Mesenchymal stem cell (in vitro differentiated cells and primary cell): ENCODE measurements around the gene CCDC120.

Experiments
- DNase-seq: peaks from one replicate; pipeline ENCODE4 v3.0.0-alpha.2; 2013
- H2AFZ ChIP-seq: one replicate; pipeline ENCODE4 v1.6.1; 2013; ENCODE audit warnings: low read depth, mild to moderate bottlenecking, control low read depth, inconsistent platforms, low read length, moderate library complexity
- H2AK5ac ChIP-seq: 2 replicates; pipeline ENCODE4 v1.6.1; 2013; ENCODE audit warnings: low read length, moderate library complexity, mild to moderate bottlenecking, inconsistent platforms; ENCODE audit not compliant: severe bottlenecking
- H2BK120ac ChIP-seq: one replicate; pipeline ENCODE4 v1.6.1; 2013; ENCODE audit warnings: low read depth, mild to moderate bottlenecking, inconsistent platforms, low read length, moderate library complexity
- H2BK12ac ChIP-seq, 2 experiments: one replicate each; pipeline ENCODE4 v1.6.1; 2013; ENCODE audit warnings: inconsistent platforms in 2 of 2, low read length in 2 of 2, mild to moderate bottlenecking in 2 of 2, moderate library complexity in 2 of 2, control low read depth in 1 of 2
- H2BK15ac ChIP-seq: one replicate; pipeline ENCODE4 v1.6.1; 2013; ENCODE audit warnings: mild to moderate bottlenecking, low read depth, inconsistent platforms; ENCODE audit not compliant: poor library complexity, severe bottlenecking
- H2BK5ac ChIP-seq: 2 replicates; pipeline ENCODE4 v1.6.1; 2013; ENCODE audit warnings: low read depth, mild to moderate bottlenecking, low read length, control low read depth, inconsistent platforms; ENCODE audit not compliant: poor library complexity, severe bottlenecking
- H3K14ac ChIP-seq, 2 experiments: one replicate each; pipeline ENCODE4 v1.6.1; 2013; ENCODE audit warnings: inconsistent platforms in 2 of 2, low read length in 2 of 2, control low read depth in 1 of 2, mild to moderate bottlenecking in 1 of 2, moderate library complexity in 1 of 2
- H3K18ac ChIP-seq, 2 experiments: one replicate each; pipeline ENCODE4 v1.6.1; 2013; ENCODE audit warnings: inconsistent platforms in 2 of 2, low read length in 2 of 2, control low read depth in 1 of 2, low read depth in 1 of 2, mild to moderate bottlenecking in 1 of 2
- H3K23ac ChIP-seq, 2 experiments: one replicate each; pipeline ENCODE4 v1.6.1; 2013; ENCODE audit warnings: inconsistent platforms in 2 of 2, low read length in 2 of 2, mild to moderate bottlenecking in 2 of 2, moderate library complexity in 2 of 2, control low read depth in 1 of 2
- H3K27ac ChIP-seq: 2 replicates; pipeline ENCODE4 v1.5.1; 2013; ENCODE audit warnings: mild to moderate bottlenecking, moderate library complexity, low read length, control low read depth, inconsistent platforms; ENCODE audit not compliant: poor library complexity, severe bottlenecking
- H3K27me3 ChIP-seq, 2 experiments: 2 replicates each; pipeline versions ENCODE4 v1.6.1 to v1.7.0; 2013; ENCODE audit warnings: low read length in 2 of 2, mild to moderate bottlenecking in 2 of 2, moderate library complexity in 2 of 2, control low read depth in 1 of 2, inconsistent platforms in 1 of 2; ENCODE audit not compliant: control insufficient read depth in 1 of 2, insufficient read depth in 1 of 2
- H3K36me3 ChIP-seq, 2 experiments: 2 replicates each; pipeline versions ENCODE4 v1.6.1 to v1.7.0; 2013; ENCODE audit warnings: low read length in 2 of 2, control low read depth in 1 of 2, inconsistent platforms in 1 of 2, low read depth in 1 of 2, mild to moderate bottlenecking in 1 of 2; ENCODE audit not compliant: insufficient read depth in 2 of 2, control insufficient read depth in 1 of 2
- H3K4ac ChIP-seq, 2 experiments: one replicate each; pipeline ENCODE4 v1.6.1; 2013; ENCODE audit warnings: inconsistent platforms in 2 of 2, low read length in 2 of 2, mild to moderate bottlenecking in 2 of 2, moderate library complexity in 2 of 2, control low read depth in 1 of 2, low read depth in 1 of 2
- H3K4me1 ChIP-seq: 2 replicates; pipeline ENCODE4 v1.6.1; 2013; ENCODE audit warnings: low read depth, low read length, control low read depth; ENCODE audit not compliant: control insufficient read depth, insufficient read depth
- H3K4me2 ChIP-seq: 2 replicates; pipeline ENCODE4 v1.6.1; 2013; ENCODE audit warnings: low read length, mild to moderate bottlenecking, inconsistent platforms; ENCODE audit not compliant: poor library complexity, severe bottlenecking
- H3K4me3 ChIP-seq, 2 experiments: 2 replicates each; pipeline versions ENCODE4 v1.5.1 to v1.7.0; 2013; ENCODE audit warnings: low read length in 2 of 2, mild to moderate bottlenecking in 2 of 2, control low read depth in 1 of 2, low read depth in 1 of 2; ENCODE audit not compliant: insufficient read depth in 1 of 2
- H3K79me1 ChIP-seq: replicated peaks from 2 replicates; pipeline ENCODE4 v1.6.1; 2013; ENCODE audit warnings: mild to moderate bottlenecking, control low read depth, low read length, inconsistent platforms; ENCODE audit not compliant: poor library complexity, severe bottlenecking
- H3K9ac ChIP-seq: 2 replicates; pipeline ENCODE4 v1.7.0; 2013; ENCODE audit warnings: mild to moderate bottlenecking, low read length, moderate library complexity
- H3K9me3 ChIP-seq: 2 replicates; pipeline ENCODE4 v1.7.0; 2013; ENCODE audit warnings: mild to moderate bottlenecking, low read length; ENCODE audit not compliant: control insufficient read depth
- H4K8ac ChIP-seq: one replicate; pipeline ENCODE4 v1.6.1; 2013; ENCODE audit warnings: inconsistent platforms, mild to moderate bottlenecking, low read length, moderate library complexity
- H4K91ac ChIP-seq: one replicate; pipeline ENCODE4 v1.6.1; 2013; ENCODE audit warnings: mild to moderate bottlenecking, low read length, inconsistent platforms
- WGBS: methylation state at CpG from one replicate; pipeline ENCODE4 v1.1.7; 2013; ENCODE audit warnings: mixed read lengths; 5-methylcytosine and 5-hydroxymethylcytosine counted together

Gene CCDC120

GRCh38 chrX:49043987-49044281 is 14.9 kb upstream of the CCDC120 start:
- H2AFZ ChIP-seq = peak overlapping the region; percentile 86
- peak overlapping the region in 1 of 2 experiments; percentile 62 for H3K18ac ChIP-seq
- H3K4me1 ChIP-seq = peaks cover 5% of the 10 kb centered on the region
- peak overlapping the region; percentile 69 for H4K8ac ChIP-seq
- H2BK120ac ChIP-seq = no peak overlapping the region
- peaks cover 5 to 7% of the 10 kb centered on the region in 2 experiments for H3K36me3 ChIP-seq
- no peaks in the 10 kb centered on the region for H3K9me3 ChIP-seq
- DNase-seq = no peak
- no peak overlapping the region for H3K4ac ChIP-seq
- no peak overlapping the region for H2BK5ac ChIP-seq
- peak overlapping the region in 1 of 2 experiments; percentile 63 for H2BK12ac ChIP-seq
- H2AK5ac ChIP-seq = no peak overlapping the region
- peak overlapping the region in 1 of 2 experiments; percentile 57 for H3K4me3 ChIP-seq
- WGBS = 32% methylated on average over 13 of the region's 13 CpGs
- no peak overlapping the region for H3K14ac ChIP-seq
- H2BK15ac ChIP-seq = no peak overlapping the region
- no peak overlapping the region for H3K23ac ChIP-seq
- H3K79me1 ChIP-seq = no peaks in the 10 kb centered on the region
- H3K4me2 ChIP-seq = peak overlapping the region; percentile 34
- peaks cover 0 to 4% of the 10 kb centered on the region in 2 experiments for H3K27me3 ChIP-seq
- H3K9ac ChIP-seq = peak overlapping the region; percentile 78
- H4K91ac ChIP-seq = no peak overlapping the region
- H3K27ac ChIP-seq = peak overlapping the region; percentile 47

GRCh38 chrX:49053223-49054072 is 5.4 kb upstream of the CCDC120 start:
- Histone ChIP-seq H3K79me1 (peaks cover 5% of the 10 kb centered on the region), H2BK120ac (peak overlapping the region; percentile 43), H3K4ac (peak overlapping the region in 1 of 2 experiments; percentile 16), H2BK12ac (no peak overlapping the region), H3K27me3 (peaks cover 0 to 12% of the 10 kb centered on the region in 2 experiments), H2AFZ (peak overlapping the region; percentile 47), H3K4me2 (peak overlapping the region; percentile 52), H4K91ac (peak overlapping the region; percentile 89), H3K27ac (no peak overlapping the region), H2BK15ac (peak overlapping the region; percentile 48), H2AK5ac (no peak overlapping the region), H3K9ac (peak overlapping the region; percentile 69), H3K9me3 (peaks cover 5% of the 10 kb centered on the region), H2BK5ac (peak overlapping the region; percentile 19), H3K4me3 (peak overlapping the region; percentile 70 to 75), H4K8ac (peak overlapping the region; percentile 77), H3K14ac (peak overlapping the region in 1 of 2 experiments; percentile 87), H3K36me3 (no peaks in the 10 kb centered on the region), H3K18ac (peak overlapping the region; percentile 91 to 94), H3K4me1 (peaks cover 2% of the 10 kb centered on the region), H3K23ac (no peak overlapping the region)
- peak; percentile 68 for DNase-seq
- 10% methylated on average over 12 of the region's 79 CpGs for WGBS

GRCh38 chrX:49054073-49054762 is 4.6 kb upstream of the CCDC120 start:
- peak overlapping the region in 1 of 2 experiments; percentile 91 for H3K18ac ChIP-seq

GRCh38 chrX:49059201-49059600 is 402 bp downstream of the CCDC120 start:
- Histone ChIP-seq H3K36me3 (peaks cover 0 to 21% of the 10 kb centered on the region in 2 experiments), H2BK15ac (no peak overlapping the region), H2BK5ac (no peak overlapping the region), H3K4me1 (peaks cover 5% of the 10 kb centered on the region), H3K9ac (no peak overlapping the region), H3K4me3 (no peak overlapping the region), H3K9me3 (peaks cover 3% of the 10 kb centered on the region), H4K8ac (no peak overlapping the region), H3K4me2 (no peak overlapping the region), H2BK120ac (no peak overlapping the region), H3K18ac (no peak overlapping the region), H4K91ac (no peak overlapping the region), H3K79me1 (peaks cover 22% of the 10 kb centered on the region), H3K27ac (no peak overlapping the region), H2AK5ac (no peak overlapping the region), H3K4ac (no peak overlapping the region), H2AFZ (no peak overlapping the region), H2BK12ac (no peak overlapping the region), H3K27me3 (peaks cover 0 to 8% of the 10 kb centered on the region in 2 experiments), H3K14ac (no peak overlapping the region), H3K23ac (no peak overlapping the region)
- DNase-seq = no peak
- WGBS = 78% methylated on average over 5 of the region's 6 CpGs

More at GRCh38 chrX:49054073-49054762, 4.6 kb upstream of the CCDC120 start:
- peak overlapping the region; percentile 69 for H3K9ac ChIP-seq
- peak overlapping the region; percentile 41 for H3K4me2 ChIP-seq
- H3K23ac ChIP-seq = no peak overlapping the region
- no peak overlapping the region for H2AFZ ChIP-seq
- no peak overlapping the region for H3K27ac ChIP-seq
- no peak overlapping the region for H4K8ac ChIP-seq
- no peak overlapping the region for H2BK15ac ChIP-seq
- peaks cover 0 to 16% of the 10 kb centered on the region in 2 experiments for H3K27me3 ChIP-seq
- H2AK5ac ChIP-seq = no peak overlapping the region
- H2BK120ac ChIP-seq = no peak overlapping the region
- peak overlapping the region; percentile 70 to 75 for H3K4me3 ChIP-seq
- H3K14ac ChIP-seq = no peak overlapping the region
- H4K91ac ChIP-seq = peak overlapping the region; percentile 89
- WGBS = 93% methylated on average over 5 of the region's 5 CpGs
- H2BK12ac ChIP-seq = no peak overlapping the region
- peaks cover 2% of the 10 kb centered on the region for H3K4me1 ChIP-seq
- H3K36me3 ChIP-seq = no peaks in the 10 kb centered on the region
- no peak overlapping the region for H2BK5ac ChIP-seq
- DNase-seq = no peak
- peaks cover 5% of the 10 kb centered on the region for H3K9me3 ChIP-seq
- H3K79me1 ChIP-seq = peaks cover 8% of the 10 kb centered on the region
- H3K4ac ChIP-seq = no peak overlapping the region
